ENCODE measurements around the gene NECTIN2.

GRCh38 chr19:44850641-44851109, 4.6 kb downstream of the NECTIN2 start:
- TF ChIP-seq EZH2 (optimal IDR thresholded peaks at IDR 0.05; ENCODE audit: low read depth, low read length) (no peak), CTCF (IDR thresholded peaks at IDR 0.05; ENCODE audit: low read length) (no peak), EZH2phosphoT487 (IDR thresholded peaks at IDR 0.05; ENCODE audit: low read length) (no peak)
